Cerebellar cortex (tissue), 1 donor: ENCODE results near the gene FNIP1.
"Not testable (repeated sequence)": the region's sequence is repeated elsewhere in the genome, so short reads cannot be mapped to it uniquely, and the experiment has no call there.

ENCODE experiments used
- DNase-seq: peaks from one replicate; pipeline ENCODE4 v3.0.0-alpha.2; 2015; ENCODE audit warnings: low spot score

FNIP1 gene

GRCh38 chr5:131786900-131787692, 9.7 kb downstream of the FNIP1 start:
- no peak for DNase-seq

- DNase-seq = no peak
Observed at GRCh38 chr5:131786036-131786435, 10.8 kb downstream of the FNIP1 start.

- DNase-seq = no peak
Observed at GRCh38 chr5:131783874-131784273, 12.9 kb downstream of the FNIP1 start.

- no peak for DNase-seq
Observed at GRCh38 chr5:131783357-131783756, 13.5 kb downstream of the FNIP1 start.

- no peak for DNase-seq
Observed at GRCh38 chr5:131782717-131783116, 14.1 kb downstream of the FNIP1 start.

GRCh38 chr5:131778141-131778540, 18.7 kb downstream of the FNIP1 start:
- DNase-seq = not testable (repeated sequence)

GRCh38 chr5:131776450-131776849, 20.4 kb downstream of the FNIP1 start:
- DNase-seq = no peak

GRCh38 chr5:131774652-131775367, 22.0 kb downstream of the FNIP1 start:
- no peak for DNase-seq

GRCh38 chr5:131773805-131774204, 23.0 kb downstream of the FNIP1 start:
- no peak for DNase-seq

- no peak for DNase-seq
Observed at GRCh38 chr5:131771692-131772091, 25.1 kb downstream of the FNIP1 start.

- DNase-seq = no peak
Observed at GRCh38 chr5:131769961-131770360, 26.9 kb downstream of the FNIP1 start.

- DNase-seq = no peak
Observed at GRCh38 chr5:131769336-131769735, 27.5 kb downstream of the FNIP1 start.

- no peak for DNase-seq
Observed at GRCh38 chr5:131767891-131768290, 28.9 kb downstream of the FNIP1 start.

- DNase-seq = no peak
Observed at GRCh38 chr5:131766689-131767088, 30.1 kb downstream of the FNIP1 start.

- no peak for DNase-seq
Observed at GRCh38 chr5:131765261-131765660, 31.6 kb downstream of the FNIP1 start.

- DNase-seq = no peak
Observed at GRCh38 chr5:131763968-131764367, 32.8 kb downstream of the FNIP1 start.

- no peak for DNase-seq
Observed at GRCh38 chr5:131760793-131761192, 36.0 kb downstream of the FNIP1 start.

- no peak for DNase-seq
Observed at GRCh38 chr5:131759704-131760103, 37.1 kb downstream of the FNIP1 start.

GRCh38 chr5:131758520-131758900, 38.3 kb downstream of the FNIP1 start:
- DNase-seq = no peak

GRCh38 chr5:131757830-131758519, 38.8 kb downstream of the FNIP1 start:
- DNase-seq = no peak

- no peak for DNase-seq
Observed at GRCh38 chr5:131756942-131757341, 39.9 kb downstream of the FNIP1 start.

- DNase-seq = no peak
Observed at GRCh38 chr5:131754363-131754762, 42.5 kb downstream of the FNIP1 start.

- no peak for DNase-seq
Observed at GRCh38 chr5:131751506-131751905, 45.3 kb downstream of the FNIP1 start.
